Measurements from ENCODE around the gene TTC6. TPM values are rescaled to one million over a fixed set of nuclear protein-coding genes. Genes with fewer than 3 reads are reported as not detected.

Gene TTC6
- total RNA-seq, 1 donor from 2014 or later = not detected

GRCh38 chr14:37588956-37589714 lies 6.3 kb upstream of the TTC6 start:
- no peak overlapping the region for H3K4me3 Mint-ChIP-seq
- POLR2A ChIA-PET = no interaction called here
- H3K9me3 Mint-ChIP-seq = no peaks in the 10 kb centered on the region

GRCh38 chr14:37589715-37590427 lies 5.6 kb upstream of the TTC6 start:
- Mint-ChIP-seq H3K27ac (no peak overlapping the region), H3K27me3 (peaks cover 67% of the 10 kb centered on the region), H3K4me3 (no peak overlapping the region), H3K9me3 (no peaks in the 10 kb centered on the region), H3K4me1 (peaks cover 4% of the 10 kb centered on the region), H3K36me3 (ENCODE audit: low read depth) (no peaks in the 10 kb centered on the region)
- ATAC-seq (ENCODE audit: low read depth) = no peak
- POLR2A ChIA-PET = no interaction called here
- CTCF ChIA-PET = no interaction called here
- DNase-seq = no peak
- intact Hi-C loops (cut with micrococcal nuclease) = no loop called here
- TF ChIP-seq CTCF (IDR thresholded peaks at IDR 0.05) = no peak

More at GRCh38 chr14:37588956-37589714, 6.3 kb upstream of the TTC6 start:
- Mint-ChIP-seq H3K27ac (no peak overlapping the region), H3K4me1 (peaks cover 2% of the 10 kb centered on the region), H3K27me3 (peaks cover 65% of the 10 kb centered on the region), H3K36me3 (ENCODE audit: low read depth) (no peaks in the 10 kb centered on the region)
- CTCF ChIA-PET = no interaction called here
- no peak for TF ChIP-seq CTCF (IDR thresholded peaks at IDR 0.05)
- DNase-seq (no peak), ATAC-seq (ENCODE audit: low read depth) (no peak)
- intact Hi-C loops (cut with micrococcal nuclease) = no loop called here

- ChIA-PET CTCF (no interaction called here), POLR2A (no interaction called here)
- Mint-ChIP-seq H3K9me3 (no peaks in the 10 kb centered on the region), H3K27me3 (peaks cover 63% of the 10 kb centered on the region), H3K4me3 (no peak overlapping the region), H3K36me3 (ENCODE audit: low read depth) (no peaks in the 10 kb centered on the region), H3K4me1 (peaks cover 5% of the 10 kb centered on the region), H3K27ac (no peak overlapping the region)
- DNase-seq (no peak), ATAC-seq (ENCODE audit: low read depth) (no peak)
- no peak for TF ChIP-seq CTCF (IDR thresholded peaks at IDR 0.05)
- intact Hi-C loops (cut with micrococcal nuclease) = no loop called here
These were observed 4.8 kb upstream of the TTC6 start for GRCh38 chr14:37590428-37591139.

GRCh38 chr14:37591311-37591940 lies 4.0 kb upstream of the TTC6 start:
- ATAC-seq (ENCODE audit: low read depth) = no peak
- ChIA-PET POLR2A (no interaction called here), CTCF (no interaction called here)
- no peaks in the 10 kb centered on the region for H3K9me3 Mint-ChIP-seq
- H3K4me1 Mint-ChIP-seq = peaks cover 13% of the 10 kb centered on the region
- no peak for DNase-seq
- no peak for TF ChIP-seq CTCF (IDR thresholded peaks at IDR 0.05)
- peaks cover 62% of the 10 kb centered on the region for H3K27me3 Mint-ChIP-seq
- H3K4me3 Mint-ChIP-seq = no peak overlapping the region
- no peaks in the 10 kb centered on the region for H3K36me3 Mint-ChIP-seq (ENCODE audit: low read depth)
- intact Hi-C loops (cut with micrococcal nuclease) = no loop called here
- H3K27ac Mint-ChIP-seq = no peak overlapping the region
